H1 (cell line): ENCODE data around the gene OR5D16. TPM values are rescaled to one million over a fixed set of nuclear protein-coding genes. Genes with fewer than 3 reads are reported as not detected.

ENCODE experiments used
- CTCF ChIA-PET: fragments of 300-600 bp; sonication (Branson Sonifier 250); formaldehyde crosslinking; loops from one replicate; lab custom pipeline; 2021; ENCODE audit not compliant: partially characterized antibody; lab: Charles Lee
- POLR2A ChIA-PET: fragments of 300-600 bp; sonication (Branson Sonifier 250); formaldehyde crosslinking; loops from one replicate; lab custom pipeline; 2021; ENCODE audit warnings: inconsistent platforms; ENCODE audit not compliant: partially characterized antibody; lab: Charles Lee
- DNase-seq, 2 experiments: peaks; one replicate each; pipeline versions ENCODE4 v3.0.0 to v3.0.0-alpha.2; 2010 to 2022; ENCODE audit warnings: low spot score in 2 of 2, low read depth in 1 of 2, mixed read lengths in 1 of 2
- FAIRE-seq: peaks from 2 replicates; lab custom pipeline; 2011; peaks lifted over from hg19 to GRCh38; lab: Jason Lieb, UNC
- H2AFZ ChIP-seq: 2 replicates; pipeline ENCODE4 v1.8.1; 2012; ENCODE audit warnings: low read length, inconsistent platforms
- H2AK5ac ChIP-seq: 2 replicates; pipeline ENCODE4 v1.6.1; 2013; ENCODE audit warnings: low read depth, low read length
- H2BK120ac ChIP-seq: replicated peaks from 2 replicates; pipeline ENCODE3; 2013; ENCODE audit warnings: low read depth, low read length, inconsistent platforms
- H2BK12ac ChIP-seq: 2 replicates; pipeline ENCODE4 v1.6.1; 2013; ENCODE audit warnings: low read depth, low read length
- H2BK15ac ChIP-seq: 2 replicates; pipeline ENCODE4 v1.6.1; 2013; ENCODE audit warnings: low read length
- H2BK20ac ChIP-seq: 2 replicates; pipeline ENCODE4 v1.6.1; 2013; ENCODE audit warnings: low read length
- H2BK5ac ChIP-seq: 2 replicates; pipeline ENCODE4 v1.6.1; 2013; ENCODE audit warnings: low read depth, low read length
- H3K14ac ChIP-seq: 2 replicates; pipeline ENCODE4 v1.6.1; 2013; ENCODE audit warnings: inconsistent platforms; ENCODE audit not compliant: insufficient read length
- H3K18ac ChIP-seq: 2 replicates; pipeline ENCODE4 v1.6.1; 2013; ENCODE audit warnings: low read length; ENCODE audit errors: extremely low read depth
- H3K23ac ChIP-seq: 2 replicates; pipeline ENCODE4 v1.6.1; 2013; ENCODE audit warnings: inconsistent platforms; ENCODE audit not compliant: insufficient read length
- H3K23me2 ChIP-seq: 2 replicates; pipeline ENCODE4 v1.6.1; 2013; ENCODE audit warnings: low read depth, low read length
- H3K27ac ChIP-seq: 2 replicates; pipeline ENCODE4 v1.6.1; 2011; ENCODE audit warnings: low read depth, low read length, inconsistent platforms
- H3K27me3 ChIP-seq, 4 experiments: replicated peaks in 1 of 4; 1 replicate in 1 of 4; 2 replicates in 3 of 4; pipeline versions ENCODE4 v1.6.1 to v1.8.1; 2011 to 2013; ENCODE audit warnings: low read length in 3 of 4, mild to moderate bottlenecking in 3 of 4, inconsistent platforms in 2 of 4, mixed read lengths in 2 of 4, moderate library complexity in 1 of 4; ENCODE audit not compliant: control insufficient read depth in 3 of 4, insufficient read depth in 3 of 4; ENCODE audit errors: extremely low read depth in 1 of 4
- H3K36me3 ChIP-seq, 4 experiments: 2 replicates each; pipeline versions ENCODE4 v1.6.1 to v1.8.1; 2011 to 2013; ENCODE audit warnings: mild to moderate bottlenecking in 4 of 4, low read length in 3 of 4, moderate library complexity in 2 of 4, control low read depth in 1 of 4, inconsistent platforms in 1 of 4; ENCODE audit not compliant: insufficient read depth in 4 of 4, control insufficient read depth in 2 of 4
- H3K4ac ChIP-seq: replicated peaks from 2 replicates; pipeline ENCODE3; 2013; ENCODE audit warnings: low read length, low read depth, mixed read lengths, inconsistent platforms; ENCODE audit not compliant: insufficient read length
- H3K4me1 ChIP-seq, 4 experiments: replicated peaks in 1 of 4; 1 replicate in 1 of 4; 2 replicates in 3 of 4; pipeline versions ENCODE4 v1.6.1 to v1.8.1; 2011 to 2013; ENCODE audit warnings: low read length in 3 of 4, inconsistent platforms in 2 of 4, mixed read lengths in 1 of 4; ENCODE audit not compliant: insufficient read depth in 4 of 4, control insufficient read depth in 3 of 4
- H3K4me2 ChIP-seq, 2 experiments: 2 replicates each; pipeline versions ENCODE4 v1.6.1 to v1.8.1; 2011 to 2013; ENCODE audit warnings: low read depth in 2 of 2, low read length in 2 of 2, control low read depth in 1 of 2, inconsistent platforms in 1 of 2, mild to moderate bottlenecking in 1 of 2; ENCODE audit not compliant: insufficient read depth in 1 of 2
- H3K4me3 ChIP-seq, 4 experiments: fragments of 200-600, 300-600 bp in 1 of 4; sonication (generic), shearing (Covaris generic), sonication (Bioruptor Twin) in 1 of 4; 2 replicates each; pipeline versions ENCODE4 v1.5.1 to v1.8.1; 2011 to 2016; ENCODE audit warnings: low read length in 4 of 4, low read depth in 3 of 4, control low read depth in 2 of 4, inconsistent platforms in 2 of 4, mild to moderate bottlenecking in 2 of 4, mixed read lengths in 1 of 4, moderate library complexity in 1 of 4; ENCODE audit not compliant: insufficient read depth in 2 of 4; ENCODE audit errors: extremely low read depth in 1 of 4
- H3K56ac ChIP-seq: replicated peaks from 2 replicates; pipeline ENCODE3; 2013; ENCODE audit warnings: low read depth, mild to moderate bottlenecking, mixed read lengths, low read length, inconsistent platforms; ENCODE audit not compliant: insufficient read length
- H3K79me1 ChIP-seq: 2 replicates; pipeline ENCODE4 v1.6.1; 2013; ENCODE audit warnings: low read depth, low read length, control low read depth
- H3K79me2 ChIP-seq, 2 experiments: 2 replicates each; pipeline versions ENCODE4 v1.6.1 to v1.8.1; 2012 to 2013; ENCODE audit warnings: low read length in 2 of 2, mild to moderate bottlenecking in 2 of 2, inconsistent platforms in 1 of 2; ENCODE audit not compliant: insufficient read depth in 2 of 2, control insufficient read depth in 1 of 2
- H3K9ac ChIP-seq, 4 experiments: replicated peaks in 1 of 4; 1 replicate in 1 of 4; 2 replicates in 3 of 4; pipeline versions ENCODE4 v1.6.1 to v1.8.1; 2011 to 2013; ENCODE audit warnings: low read depth in 3 of 4, low read length in 3 of 4, control low read depth in 2 of 4, mild to moderate bottlenecking in 2 of 4, moderate library complexity in 2 of 4, inconsistent platforms in 1 of 4; ENCODE audit errors: extremely low read depth in 1 of 4
- H3K9me3 ChIP-seq, 2 experiments: 2 replicates each; pipeline versions ENCODE4 v1.6.1 to v1.8.1; 2012 to 2013; ENCODE audit warnings: mild to moderate bottlenecking in 2 of 2, moderate library complexity in 2 of 2, control low read depth in 1 of 2, inconsistent platforms in 1 of 2, low read depth in 1 of 2, low read length in 1 of 2, mixed read lengths in 1 of 2; ENCODE audit not compliant: insufficient read depth in 2 of 2
- H4K20me1 ChIP-seq, 2 experiments: replicated peaks in 1 of 2; 2 replicates each; pipeline versions ENCODE3 to v1.8.1; 2011 to 2013; ENCODE audit warnings: inconsistent platforms in 2 of 2, low read length in 2 of 2, mild to moderate bottlenecking in 1 of 2; ENCODE audit not compliant: insufficient read depth in 2 of 2, control insufficient read depth in 1 of 2
- H4K5ac ChIP-seq: 2 replicates; pipeline ENCODE4 v1.6.1; 2013; ENCODE audit warnings: low read length, low read depth, mixed read lengths, inconsistent platforms; ENCODE audit not compliant: insufficient read length
- H4K8ac ChIP-seq: 2 replicates; pipeline ENCODE4 v1.8.0; 2013; ENCODE audit warnings: mild to moderate bottlenecking, moderate library complexity, low read length, inconsistent platforms; ENCODE audit not compliant: insufficient read depth; ENCODE audit errors: extremely low read depth
- H4K91ac ChIP-seq: replicated peaks from 2 replicates; pipeline ENCODE3; 2013; ENCODE audit warnings: low read length, mixed read lengths, inconsistent platforms; ENCODE audit not compliant: insufficient read length
- ATF3 ChIP-seq: IDR thresholded peaks from 2 replicates; pipeline ENCODE4 v1.6.1; 2011; ENCODE audit warnings: low read depth, mild to moderate bottlenecking, low read length; ENCODE audit not compliant: insufficient read depth
- CHD1 ChIP-seq: IDR thresholded peaks from 2 replicates; pipeline ENCODE4 v1.6.1; 2012; ENCODE audit warnings: low read depth, low read length, improper control_type of control experiment
- JUND ChIP-seq: IDR thresholded peaks from 2 replicates; pipeline ENCODE4 v1.6.1; 2011; ENCODE audit warnings: mild to moderate bottlenecking, improper control_type of control experiment, low read length
- KDM5A ChIP-seq: fragments of 200-600 bp; IDR thresholded peaks from 2 replicates; pipeline ENCODE4 v1.7.1; 2012; ENCODE audit warnings: mild to moderate bottlenecking, low read length, inconsistent platforms, mixed read lengths
- MAX ChIP-seq: IDR thresholded peaks from 2 replicates; pipeline ENCODE4 v1.6.1; 2012; ENCODE audit warnings: inconsistent platforms
- POLR2A ChIP-seq, 2 experiments: IDR thresholded peaks; 1 replicate in 1 of 2; 2 replicates in 1 of 2; pipeline ENCODE4 v1.6.1; 2011; ENCODE audit warnings: low read depth in 2 of 2, low read length in 2 of 2, mild to moderate bottlenecking in 2 of 2; ENCODE audit errors: control extremely low read depth in 1 of 2
- POU5F1 ChIP-seq: IDR thresholded peaks from 2 replicates; pipeline ENCODE4 v1.6.1; 2011; ENCODE audit warnings: low read depth, mild to moderate bottlenecking, low read length, moderate library complexity
- SAP30 ChIP-seq: fragments of 300-600 bp; sonication (generic); IDR thresholded peaks from 2 replicates; pipeline ENCODE4 v1.7.1; 2012; ENCODE audit warnings: low read length, moderate library complexity, mild to moderate bottlenecking, inconsistent platforms; ENCODE audit not compliant: insufficient read depth, insufficient replicate concordance
- SIN3A ChIP-seq, 2 experiments: IDR thresholded peaks in 1 of 2; conservative IDR thresholded peaks in 1 of 2; 2 replicates each; pipeline ENCODE4 v1.6.1; 2011 to 2012; ENCODE audit warnings: low read length in 2 of 2, improper control_type of control experiment in 1 of 2, low read depth in 1 of 2, mild to moderate bottlenecking in 1 of 2
- TEAD4 ChIP-seq: IDR thresholded peaks from 2 replicates; pipeline ENCODE4 v1.6.1; 2012; ENCODE audit warnings: low read depth, low read length, inconsistent platforms, mixed read lengths
- polyA plus RNA-seq, 7 experiments: library from polyadenylated mRNA; depleted of rRNA in 3 of 7; stranded (reverse) in 5 of 7; unstranded in 2 of 7; fragments of >200 nt in 5 of 7; fragments of 200-250 nt in 2 of 7; gene quantifications; 1 replicate in 5 of 7; 2 replicates in 1 of 7; 4 replicates in 1 of 7; pipeline versions ENCODE4 v1.2.1 to v1.2.3, GENCODE V29; 2011 to 2013; ENCODE audit warnings: missing spikeins in 2 of 7, mixed read lengths in 2 of 7
- total RNA-seq: library from RNA; stranded (reverse); fragmentation: NEBNext Ultra II Directional; extraction: Animal tissue kit (Norgen Biotek cat#: 25700); gene quantifications from 2 replicates; pipeline ENCODE4 v1.2.1, GENCODE V29; 2021

OR5D16 gene
- total and polyA plus RNA-seq, 2 of the 8 experiments (the other 6 are each of a cell fraction or from before 2014, with no cell fraction given) = not detected

- TF ChIP-seq ATF3 = no peak
Observed at GRCh38 chr11:55847453-55847852, 8.9 kb downstream of the OR5D16 start (continued).

- H3K9ac ChIP-seq = no peak overlapping the region
- H3K27me3 ChIP-seq = no peaks in the 10 kb centered on the region
- H3K4me2 ChIP-seq = no peak overlapping the region
- H4K5ac ChIP-seq = no peak overlapping the region
- ChIA-PET CTCF (no interaction called here), POLR2A (no interaction called here)
- H3K4me3 ChIP-seq = no peak overlapping the region
- no peak overlapping the region for H3K27ac ChIP-seq
- H3K23me2 ChIP-seq = peaks cover 1% of the 10 kb centered on the region; the same call in 1 of the 2 replicates
- H3K14ac ChIP-seq = no peak overlapping the region
- FAIRE-seq (no peak), DNase-seq (no peak)
- no peaks in the 10 kb centered on the region; a peak in 1 of 8 replicates for H3K36me3 ChIP-seq
- H4K20me1 ChIP-seq = no peaks in the 10 kb centered on the region
- H3K79me1 ChIP-seq = no peaks in the 10 kb centered on the region
- H3K23ac ChIP-seq = no peak overlapping the region
- peaks cover 30 to 38% of the 10 kb centered on the region in 2 experiments for H3K9me3 ChIP-seq
- H2BK15ac ChIP-seq = no peak overlapping the region
- H2BK20ac ChIP-seq = no peak overlapping the region
- no peak overlapping the region for H3K18ac ChIP-seq
- H2BK120ac ChIP-seq = no peak overlapping the region
- no peak overlapping the region for H3K4ac ChIP-seq
- H4K91ac ChIP-seq = no peak overlapping the region
- H2BK5ac ChIP-seq = no peak overlapping the region
- H2BK12ac ChIP-seq = no peak overlapping the region
- no peak overlapping the region for H4K8ac ChIP-seq
- no peak overlapping the region for H2AFZ ChIP-seq
- no peak overlapping the region for H2AK5ac ChIP-seq
- no peak overlapping the region for H3K56ac ChIP-seq
- TF ChIP-seq POU5F1 (no peak), MAX (no peak), KDM5A (no peak), POLR2A (IDR thresholded peaks at IDR 0.05; ENCODE audit: control extremely low read depth in 1 of 2, low read depth in 2 of 2, low read length in 2 of 2) (no peak), JUND (no peak), SAP30 (no peak), TEAD4 (no peak), SIN3A (conservative IDR thresholded peaks at IDR 0.05 in 1 of 2, IDR thresholded peaks at IDR 0.05 in 1 of 2; ENCODE audit: low read depth in 1 of 2, low read length in 2 of 2) (no peak), CHD1 (no peak)
- no peaks in the 10 kb centered on the region for H3K4me1 ChIP-seq
- H3K79me2 ChIP-seq = no peaks in the 10 kb centered on the region
Observed at GRCh38 chr11:55849037-55849436, 10.5 kb downstream of the OR5D16 start.
